ENCODE data around the gene AUTS2. TPM values are rescaled to one million over a fixed set of nuclear protein-coding genes. Genes with fewer than 3 reads are reported as not detected.

Gene AUTS2
- total and polyA plus RNA-seq, 2 of the 8 experiments (the other 6 are each of a cell fraction or from before 2014, with no cell fraction given), result 25.9 to 101 TPM

- Histone ChIP-seq H3K79me1 (ENCODE audit: low read depth, low read length) (peaks cover 2% of the 10 kb centered on the region; the same call in 1 of the 2 replicates), H3K18ac (ENCODE audit: extremely low read depth, low read length) (no peak overlapping the region), H3K56ac (replicated peaks; ENCODE audit: insufficient read length, low read depth, low read length) (no peak overlapping the region), H2BK120ac (replicated peaks; ENCODE audit: low read depth, low read length) (no peak overlapping the region), H3K23me2 (ENCODE audit: low read depth, low read length) (peaks cover 17% of the 10 kb centered on the region; the same call in 1 of the 2 replicates), H4K5ac (ENCODE audit: insufficient read length, low read depth, low read length) (no peak overlapping the region), H2AFZ (ENCODE audit: low read length) (no peak overlapping the region), H3K79me2 (ENCODE audit: control insufficient read depth in 1 of 2, insufficient read depth in 2 of 2, low read length in 2 of 2) (peaks cover 0 to 7% of the 10 kb centered on the region in 2 experiments; a peak in 1 of 4 replicates), H3K23ac (ENCODE audit: insufficient read length) (no peak overlapping the region), H3K4me1 (replicated peaks in 1 of 4; ENCODE audit: control insufficient read depth in 3 of 4, insufficient read depth in 4 of 4, low read length in 3 of 4) (peaks cover 0 to 6% (median 1%) of the 10 kb centered on the region in 4 experiments; a peak in 4 of 7 replicates), H2BK5ac (ENCODE audit: low read depth, low read length) (no peak overlapping the region), H4K8ac (ENCODE audit: extremely low read depth, insufficient read depth, low read length) (no peak overlapping the region), H3K27me3 (replicated peaks in 1 of 4; ENCODE audit: control insufficient read depth in 3 of 4, extremely low read depth in 1 of 4, insufficient read depth in 3 of 4, low read length in 3 of 4) (peaks cover 60 to 80% (median 73%) of the 10 kb centered on the region in 4 experiments), H2BK12ac (ENCODE audit: low read depth, low read length) (no peak overlapping the region), H2AK5ac (ENCODE audit: low read depth, low read length) (no peak overlapping the region), H3K4me2 (ENCODE audit: insufficient read depth in 1 of 2, low read depth in 2 of 2, low read length in 2 of 2) (no peak overlapping the region), H3K27ac (ENCODE audit: low read depth, low read length) (no peak overlapping the region), H4K20me1 (replicated peaks in 1 of 2; ENCODE audit: control insufficient read depth in 1 of 2, insufficient read depth in 2 of 2, low read length in 2 of 2) (peaks cover 18 to 25% of the 10 kb centered on the region in 2 experiments), H3K4me3 (ENCODE audit: extremely low read depth in 1 of 4, insufficient read depth in 2 of 4, low read depth in 3 of 4, low read length in 4 of 4) (no peak overlapping the region), H2BK15ac (ENCODE audit: low read length) (no peak overlapping the region), H4K91ac (replicated peaks; ENCODE audit: insufficient read length, low read length) (no peak overlapping the region), H3K9me3 (ENCODE audit: insufficient read depth in 2 of 2, low read depth in 1 of 2, low read length in 1 of 2) (no peaks in the 10 kb centered on the region), H3K9ac (replicated peaks in 1 of 4; ENCODE audit: extremely low read depth in 1 of 4, low read depth in 3 of 4, low read length in 3 of 4) (no peak overlapping the region), H2BK20ac (ENCODE audit: low read length) (no peak overlapping the region), H3K14ac (ENCODE audit: insufficient read length) (no peak overlapping the region), H3K4ac (replicated peaks; ENCODE audit: insufficient read length, low read depth, low read length) (no peak overlapping the region), H3K36me3 (ENCODE audit: control insufficient read depth in 2 of 4, insufficient read depth in 4 of 4, low read length in 3 of 4) (no peaks in the 10 kb centered on the region; a peak in 1 of 8 replicates)
- CTCF ChIA-PET (ENCODE audit: partially characterized antibody), result interaction anchor here (1.0 kb wide), 1 partner anchor 293 kb away, joined by 3 read pairs; no protein-coding TSS in a partner anchor
- FAIRE-seq (no peak), DNase-seq (ENCODE audit: low read depth in 1 of 2, low spot score in 2 of 2) (no peak)
- no peak for TF ChIP-seq ZNF274 (IDR thresholded peaks at IDR 0.05; ENCODE audit: borderline replicate concordance, extremely low read depth, low read length)
- no peak for TF ChIP-seq TBP (IDR thresholded peaks at IDR 0.05; ENCODE audit: low read depth, low read length)
- no peak for TF ChIP-seq GTF2F1 (IDR thresholded peaks at IDR 0.05; ENCODE audit: borderline replicate concordance, low read depth, low read length)
- no peak for TF ChIP-seq EZH2 (IDR thresholded peaks at IDR 0.05; ENCODE audit: low read depth, low read length, severe bottlenecking)
- no peak for TF ChIP-seq SP2 (IDR thresholded peaks at IDR 0.05; ENCODE audit: low read length)
- no peak for TF ChIP-seq SIRT6 (IDR thresholded peaks at IDR 0.05; ENCODE audit: low read length)
- TF ChIP-seq POU5F1 (IDR thresholded peaks at IDR 0.05; ENCODE audit: low read depth, low read length), result no peak
- TF ChIP-seq CEBPB (IDR thresholded peaks at IDR 0.05; ENCODE audit: low read depth, low read length), result no peak
- no peak for TF ChIP-seq CHD1 (IDR thresholded peaks at IDR 0.05; ENCODE audit: low read depth, low read length)
- TF ChIP-seq FOSL1 (IDR thresholded peaks at IDR 0.05; ENCODE audit: insufficient read depth, low read depth, low read length), result no peak
- POLR2A ChIA-PET (ENCODE audit: partially characterized antibody), result no interaction called here
- 80% methylated on average over 2 of the region's 2 CpGs; no CpG with 5 or more reads in 1 of the 2 experiments for WGBS, 2 experiments (ENCODE audit: extremely low coverage in 1 of 2, insufficient coverage in 1 of 2, insufficient read length in 1 of 2, insufficient replicate concordance in 2 of 2, low coverage in 1 of 2, low lambda C conversion rate in 2 of 2, missing lambda C conversion rate in 1 of 2)
Observed at GRCh38 chr7:69602522-69602921, 4.2 kb downstream of the AUTS2 start.
